ENCODE data around the gene CSRP2.

DNA sequence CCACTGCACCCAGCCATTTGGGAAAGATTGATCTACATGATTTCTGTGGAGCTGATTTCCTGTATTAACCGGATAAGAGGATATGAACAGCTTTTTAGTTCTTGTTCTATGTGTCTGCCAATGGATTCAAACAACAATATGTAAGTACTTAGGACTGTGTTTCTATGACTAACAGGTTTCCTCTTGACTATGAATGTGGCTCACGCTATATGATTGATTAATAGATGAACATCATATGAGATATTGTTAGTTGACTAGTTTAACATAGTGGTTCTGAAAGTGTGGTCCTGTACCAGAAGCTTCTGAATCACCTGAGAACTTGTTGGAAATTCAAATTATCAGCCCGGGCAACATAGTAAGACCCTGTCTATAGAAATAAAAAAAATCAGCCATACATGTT, 12.8 kb upstream of the CSRP2 start:
- TF ChIP-seq, protein P1, sequence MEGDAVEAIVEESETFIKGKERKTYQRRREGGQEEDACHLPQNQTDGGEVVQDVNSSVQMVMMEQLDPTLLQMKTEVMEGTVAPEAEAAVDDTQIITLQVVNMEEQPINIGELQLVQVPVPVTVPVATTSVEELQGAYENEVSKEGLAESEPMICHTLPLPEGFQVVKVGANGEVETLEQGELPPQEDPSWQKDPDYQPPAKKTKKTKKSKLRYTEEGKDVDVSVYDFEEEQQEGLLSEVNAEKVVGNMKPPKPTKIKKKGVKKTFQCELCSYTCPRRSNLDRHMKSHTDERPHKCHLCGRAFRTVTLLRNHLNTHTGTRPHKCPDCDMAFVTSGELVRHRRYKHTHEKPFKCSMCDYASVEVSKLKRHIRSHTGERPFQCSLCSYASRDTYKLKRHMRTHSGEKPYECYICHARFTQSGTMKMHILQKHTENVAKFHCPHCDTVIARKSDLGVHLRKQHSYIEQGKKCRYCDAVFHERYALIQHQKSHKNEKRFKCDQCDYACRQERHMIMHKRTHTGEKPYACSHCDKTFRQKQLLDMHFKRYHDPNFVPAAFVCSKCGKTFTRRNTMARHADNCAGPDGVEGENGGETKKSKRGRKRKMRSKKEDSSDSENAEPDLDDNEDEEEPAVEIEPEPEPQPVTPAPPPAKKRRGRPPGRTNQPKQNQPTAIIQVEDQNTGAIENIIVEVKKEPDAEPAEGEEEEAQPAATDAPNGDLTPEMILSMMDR (IDR thresholded peaks at IDR 0.05; ENCODE audit: low read depth, low read length, missing input control), result no peak
- no peak for TF ChIP-seq FOXA2 (IDR thresholded peaks at IDR 0.05)
- TF ChIP-seq, protein P2, sequence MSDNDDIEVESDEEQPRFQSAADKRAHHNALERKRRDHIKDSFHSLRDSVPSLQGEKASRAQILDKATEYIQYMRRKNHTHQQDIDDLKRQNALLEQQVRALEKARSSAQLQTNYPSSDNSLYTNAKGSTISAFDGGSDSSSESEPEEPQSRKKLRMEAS (IDR thresholded peaks at IDR 0.05), result no peak
- no peak for TF ChIP-seq TAF1 (conservative IDR thresholded peaks at IDR 0.05)
- TF ChIP-seq RAD21 (IDR thresholded peaks at IDR 0.05), result no peak
- TF ChIP-seq, protein P3, sequence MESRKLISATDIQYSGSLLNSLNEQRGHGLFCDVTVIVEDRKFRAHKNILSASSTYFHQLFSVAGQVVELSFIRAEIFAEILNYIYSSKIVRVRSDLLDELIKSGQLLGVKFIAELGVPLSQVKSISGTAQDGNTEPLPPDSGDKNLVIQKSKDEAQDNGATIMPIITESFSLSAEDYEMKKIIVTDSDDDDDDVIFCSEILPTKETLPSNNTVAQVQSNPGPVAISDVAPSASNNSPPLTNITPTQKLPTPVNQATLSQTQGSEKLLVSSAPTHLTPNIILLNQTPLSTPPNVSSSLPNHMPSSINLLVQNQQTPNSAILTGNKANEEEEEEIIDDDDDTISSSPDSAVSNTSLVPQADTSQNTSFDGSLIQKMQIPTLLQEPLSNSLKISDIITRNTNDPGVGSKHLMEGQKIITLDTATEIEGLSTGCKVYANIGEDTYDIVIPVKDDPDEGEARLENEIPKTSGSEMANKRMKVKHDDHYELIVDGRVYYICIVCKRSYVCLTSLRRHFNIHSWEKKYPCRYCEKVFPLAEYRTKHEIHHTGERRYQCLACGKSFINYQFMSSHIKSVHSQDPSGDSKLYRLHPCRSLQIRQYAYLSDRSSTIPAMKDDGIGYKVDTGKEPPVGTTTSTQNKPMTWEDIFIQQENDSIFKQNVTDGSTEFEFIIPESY (IDR thresholded peaks at IDR 0.05), result no peak
- no peak for TF ChIP-seq YY1 (IDR thresholded peaks at IDR 0.05)
- no peak for TF ChIP-seq RXRA (IDR thresholded peaks at IDR 0.05)
- no peak for TF ChIP-seq GABPA (IDR thresholded peaks at IDR 0.05 in 1 of 2, conservative IDR thresholded peaks at IDR 0.05 in 1 of 2)
- no peak for TF ChIP-seq JUND (IDR thresholded peaks at IDR 0.05)
- TF ChIP-seq, protein P4, sequence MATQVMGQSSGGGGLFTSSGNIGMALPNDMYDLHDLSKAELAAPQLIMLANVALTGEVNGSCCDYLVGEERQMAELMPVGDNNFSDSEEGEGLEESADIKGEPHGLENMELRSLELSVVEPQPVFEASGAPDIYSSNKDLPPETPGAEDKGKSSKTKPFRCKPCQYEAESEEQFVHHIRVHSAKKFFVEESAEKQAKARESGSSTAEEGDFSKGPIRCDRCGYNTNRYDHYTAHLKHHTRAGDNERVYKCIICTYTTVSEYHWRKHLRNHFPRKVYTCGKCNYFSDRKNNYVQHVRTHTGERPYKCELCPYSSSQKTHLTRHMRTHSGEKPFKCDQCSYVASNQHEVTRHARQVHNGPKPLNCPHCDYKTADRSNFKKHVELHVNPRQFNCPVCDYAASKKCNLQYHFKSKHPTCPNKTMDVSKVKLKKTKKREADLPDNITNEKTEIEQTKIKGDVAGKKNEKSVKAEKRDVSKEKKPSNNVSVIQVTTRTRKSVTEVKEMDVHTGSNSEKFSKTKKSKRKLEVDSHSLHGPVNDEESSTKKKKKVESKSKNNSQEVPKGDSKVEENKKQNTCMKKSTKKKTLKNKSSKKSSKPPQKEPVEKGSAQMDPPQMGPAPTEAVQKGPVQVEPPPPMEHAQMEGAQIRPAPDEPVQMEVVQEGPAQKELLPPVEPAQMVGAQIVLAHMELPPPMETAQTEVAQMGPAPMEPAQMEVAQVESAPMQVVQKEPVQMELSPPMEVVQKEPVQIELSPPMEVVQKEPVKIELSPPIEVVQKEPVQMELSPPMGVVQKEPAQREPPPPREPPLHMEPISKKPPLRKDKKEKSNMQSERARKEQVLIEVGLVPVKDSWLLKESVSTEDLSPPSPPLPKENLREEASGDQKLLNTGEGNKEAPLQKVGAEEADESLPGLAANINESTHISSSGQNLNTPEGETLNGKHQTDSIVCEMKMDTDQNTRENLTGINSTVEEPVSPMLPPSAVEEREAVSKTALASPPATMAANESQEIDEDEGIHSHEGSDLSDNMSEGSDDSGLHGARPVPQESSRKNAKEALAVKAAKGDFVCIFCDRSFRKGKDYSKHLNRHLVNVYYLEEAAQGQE (IDR thresholded peaks at IDR 0.05), result no peak

Measured in liver (tissue), 3 donors.